HL-60 (cell line): ENCODE measurements around the gene SLC39A3.
"Not testable (repeated sequence)": the region's sequence is repeated elsewhere in the genome, so short reads cannot be mapped to it uniquely, and the experiment has no call there.

ENCODE experiments used
- DNase-seq, 2 experiments: peaks; one replicate each; pipeline ENCODE4 v3.0.0-alpha.2; 2010 to 2020; ENCODE audit warnings: low read depth in 1 of 2, low spot score in 1 of 2
- H3K27ac ChIP-seq: fragments of 250-450 bp; sonication (Bioruptor Pico); replicated peaks from 2 replicates; pipeline ENCODE4 v1.5.1; 2020; ENCODE audit warnings: mild to moderate bottlenecking, moderate library complexity
- H3K27me3 ChIP-seq: fragments of 250-450 bp; sonication (Bioruptor Pico); 2 replicates; pipeline ENCODE4 v1.5.1; 2021; ENCODE audit warnings: mild to moderate bottlenecking, moderate library complexity; ENCODE audit not compliant: insufficient read depth, poor library complexity, severe bottlenecking
- H3K4me3 ChIP-seq: replicated peaks from 2 replicates; pipeline ENCODE4 v1.5.1; 2011; ENCODE audit warnings: mild to moderate bottlenecking, control low read depth, low read length; ENCODE audit not compliant: insufficient read depth
- GABPA ChIP-seq: IDR thresholded peaks from 2 replicates; pipeline ENCODE4 v1.6.1; 2012; ENCODE audit warnings: low read depth
- POLR2AphosphoS5 ChIP-seq: IDR thresholded peaks from 2 replicates; pipeline ENCODE4 v1.6.1; 2012; ENCODE audit warnings: low read depth
- SPI1 ChIP-seq: IDR thresholded peaks from 2 replicates; pipeline ENCODE4 v1.6.1; 2012; ENCODE audit warnings: low read depth, mild to moderate bottlenecking, borderline replicate concordance
- TF ChIP-seq, protein P1 (sequence below): IDR thresholded peaks from 2 replicates; pipeline ENCODE4 v1.6.1; 2012; ENCODE audit warnings: low read depth; ENCODE audit not compliant: insufficient replicate concordance
- TF ChIP-seq, protein P2 (sequence below): IDR thresholded peaks from one replicate; pipeline ENCODE4 v1.5.1; 2011; ENCODE audit warnings: low read length, control low read depth, inconsistent platforms; ENCODE audit not compliant: insufficient read depth

Gene SLC39A3

DNA sequence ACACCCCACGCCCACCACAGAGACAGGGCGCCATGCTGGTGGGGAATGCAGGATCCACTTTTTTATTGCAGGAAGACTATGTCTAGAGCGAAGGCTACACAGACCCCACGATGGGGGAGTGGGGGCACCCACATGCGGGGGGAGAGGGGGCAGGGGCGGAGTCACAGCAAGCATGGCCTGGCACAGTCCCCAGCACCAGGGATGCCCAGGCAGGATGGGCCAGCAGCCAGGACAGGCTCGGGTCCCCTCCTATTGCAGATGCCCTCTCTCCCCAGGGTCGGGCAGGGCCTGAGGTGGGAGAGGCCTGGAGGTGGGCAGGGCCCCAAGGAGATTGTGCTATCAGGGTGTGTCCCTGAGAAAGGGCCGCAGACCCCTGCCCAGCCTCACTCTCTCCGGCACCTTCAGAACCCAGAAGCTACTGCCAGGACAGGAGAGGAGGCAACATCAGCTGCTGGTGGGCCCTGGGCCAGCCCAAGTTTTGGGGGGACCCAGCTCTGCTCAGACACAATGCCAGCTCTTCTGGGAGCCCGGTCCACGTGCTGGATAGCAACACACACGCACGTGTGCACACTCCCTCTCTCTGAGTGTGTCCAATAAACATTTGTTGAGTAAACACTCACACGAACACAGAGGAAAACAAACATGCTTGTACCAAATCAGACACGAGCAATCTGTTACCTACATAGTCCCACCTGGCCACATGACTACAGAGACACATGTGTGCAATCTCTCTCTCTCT lies 25.1 kb downstream of the SLC39A3 start:
- H3K27ac ChIP-seq, result no peak overlapping the region
- H3K4me3 ChIP-seq, result no peak overlapping the region
- H3K27me3 ChIP-seq, result peaks cover 2% of the 10 kb centered on the region
- TF ChIP-seq GABPA (no peak), POLR2AphosphoS5 (no peak), SPI1 (no peak)
- TF ChIP-seq, protein P1, sequence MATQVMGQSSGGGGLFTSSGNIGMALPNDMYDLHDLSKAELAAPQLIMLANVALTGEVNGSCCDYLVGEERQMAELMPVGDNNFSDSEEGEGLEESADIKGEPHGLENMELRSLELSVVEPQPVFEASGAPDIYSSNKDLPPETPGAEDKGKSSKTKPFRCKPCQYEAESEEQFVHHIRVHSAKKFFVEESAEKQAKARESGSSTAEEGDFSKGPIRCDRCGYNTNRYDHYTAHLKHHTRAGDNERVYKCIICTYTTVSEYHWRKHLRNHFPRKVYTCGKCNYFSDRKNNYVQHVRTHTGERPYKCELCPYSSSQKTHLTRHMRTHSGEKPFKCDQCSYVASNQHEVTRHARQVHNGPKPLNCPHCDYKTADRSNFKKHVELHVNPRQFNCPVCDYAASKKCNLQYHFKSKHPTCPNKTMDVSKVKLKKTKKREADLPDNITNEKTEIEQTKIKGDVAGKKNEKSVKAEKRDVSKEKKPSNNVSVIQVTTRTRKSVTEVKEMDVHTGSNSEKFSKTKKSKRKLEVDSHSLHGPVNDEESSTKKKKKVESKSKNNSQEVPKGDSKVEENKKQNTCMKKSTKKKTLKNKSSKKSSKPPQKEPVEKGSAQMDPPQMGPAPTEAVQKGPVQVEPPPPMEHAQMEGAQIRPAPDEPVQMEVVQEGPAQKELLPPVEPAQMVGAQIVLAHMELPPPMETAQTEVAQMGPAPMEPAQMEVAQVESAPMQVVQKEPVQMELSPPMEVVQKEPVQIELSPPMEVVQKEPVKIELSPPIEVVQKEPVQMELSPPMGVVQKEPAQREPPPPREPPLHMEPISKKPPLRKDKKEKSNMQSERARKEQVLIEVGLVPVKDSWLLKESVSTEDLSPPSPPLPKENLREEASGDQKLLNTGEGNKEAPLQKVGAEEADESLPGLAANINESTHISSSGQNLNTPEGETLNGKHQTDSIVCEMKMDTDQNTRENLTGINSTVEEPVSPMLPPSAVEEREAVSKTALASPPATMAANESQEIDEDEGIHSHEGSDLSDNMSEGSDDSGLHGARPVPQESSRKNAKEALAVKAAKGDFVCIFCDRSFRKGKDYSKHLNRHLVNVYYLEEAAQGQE, result no peak
- TF ChIP-seq, protein P2, sequence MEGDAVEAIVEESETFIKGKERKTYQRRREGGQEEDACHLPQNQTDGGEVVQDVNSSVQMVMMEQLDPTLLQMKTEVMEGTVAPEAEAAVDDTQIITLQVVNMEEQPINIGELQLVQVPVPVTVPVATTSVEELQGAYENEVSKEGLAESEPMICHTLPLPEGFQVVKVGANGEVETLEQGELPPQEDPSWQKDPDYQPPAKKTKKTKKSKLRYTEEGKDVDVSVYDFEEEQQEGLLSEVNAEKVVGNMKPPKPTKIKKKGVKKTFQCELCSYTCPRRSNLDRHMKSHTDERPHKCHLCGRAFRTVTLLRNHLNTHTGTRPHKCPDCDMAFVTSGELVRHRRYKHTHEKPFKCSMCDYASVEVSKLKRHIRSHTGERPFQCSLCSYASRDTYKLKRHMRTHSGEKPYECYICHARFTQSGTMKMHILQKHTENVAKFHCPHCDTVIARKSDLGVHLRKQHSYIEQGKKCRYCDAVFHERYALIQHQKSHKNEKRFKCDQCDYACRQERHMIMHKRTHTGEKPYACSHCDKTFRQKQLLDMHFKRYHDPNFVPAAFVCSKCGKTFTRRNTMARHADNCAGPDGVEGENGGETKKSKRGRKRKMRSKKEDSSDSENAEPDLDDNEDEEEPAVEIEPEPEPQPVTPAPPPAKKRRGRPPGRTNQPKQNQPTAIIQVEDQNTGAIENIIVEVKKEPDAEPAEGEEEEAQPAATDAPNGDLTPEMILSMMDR, result no peak
- DNase-seq, result no peak

DNA sequence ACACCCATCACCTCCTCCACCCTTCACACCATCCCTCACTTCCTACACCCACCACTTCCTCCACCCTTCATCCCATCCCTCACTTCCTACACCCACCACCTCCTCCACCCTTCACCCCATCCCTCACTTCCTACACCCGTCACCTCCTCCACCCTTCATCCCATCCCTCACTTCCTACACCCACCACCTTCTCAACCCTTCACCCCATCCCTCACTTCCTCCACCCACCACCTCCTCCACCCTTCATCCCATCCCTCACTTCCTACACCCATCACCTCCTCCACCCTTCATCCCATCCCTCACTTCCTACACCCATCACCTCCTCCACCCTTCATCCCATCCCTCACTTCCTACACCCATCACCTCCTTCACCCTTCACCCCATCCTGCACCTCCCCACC lies 25.7 kb downstream of the SLC39A3 start:
- H3K27me3 ChIP-seq, H3K27ac ChIP-seq, DNase-seq, H3K4me3 ChIP-seq: not testable (repeated sequence)

DNA sequence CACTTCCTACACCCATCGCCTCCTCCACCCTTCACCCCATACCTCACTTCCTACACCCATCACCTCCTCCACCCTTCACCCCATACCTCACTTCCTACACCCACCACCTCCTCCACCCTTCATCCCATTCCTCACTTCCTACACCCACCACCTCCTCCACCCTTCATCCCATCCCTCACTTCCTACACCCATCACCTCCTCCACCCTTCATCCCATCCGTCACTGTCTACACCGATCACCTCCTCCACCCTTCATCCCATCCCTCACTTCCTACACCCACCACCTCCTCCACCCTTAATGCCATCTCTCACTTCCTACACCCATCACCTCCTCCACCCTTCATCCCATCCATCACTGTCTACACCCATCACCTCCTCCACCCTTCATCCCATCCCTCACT lies 26.6 kb downstream of the SLC39A3 start:
- not testable (repeated sequence) for DNase-seq, H3K27me3 ChIP-seq, H3K4me3 ChIP-seq, H3K27ac ChIP-seq

DNA sequence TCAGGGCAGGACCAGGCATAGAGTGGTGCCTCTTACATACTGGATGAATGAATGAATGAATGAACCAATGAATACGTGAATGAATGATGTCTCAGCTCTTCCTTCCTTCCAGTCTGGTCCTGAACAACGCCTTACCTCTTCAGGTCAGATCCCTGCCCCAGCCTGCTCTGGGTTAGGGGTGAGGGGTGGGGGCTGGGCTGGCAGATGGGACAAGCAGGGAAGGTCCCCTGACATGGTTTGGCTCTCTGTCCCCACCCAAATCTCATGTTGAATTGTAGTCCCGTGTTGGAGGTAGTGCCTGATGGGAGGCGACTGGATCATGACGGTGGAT lies 28.0 kb downstream of the SLC39A3 start:
- TF ChIP-seq SPI1 (no peak), POLR2AphosphoS5 (no peak), GABPA (no peak)
- TF ChIP-seq, protein P1, result no peak
- TF ChIP-seq, protein P2, result no peak
- no peak for DNase-seq
- Histone ChIP-seq H3K4me3 (no peak overlapping the region), H3K27me3 (no peaks in the 10 kb centered on the region), H3K27ac (no peak overlapping the region)

DNA sequence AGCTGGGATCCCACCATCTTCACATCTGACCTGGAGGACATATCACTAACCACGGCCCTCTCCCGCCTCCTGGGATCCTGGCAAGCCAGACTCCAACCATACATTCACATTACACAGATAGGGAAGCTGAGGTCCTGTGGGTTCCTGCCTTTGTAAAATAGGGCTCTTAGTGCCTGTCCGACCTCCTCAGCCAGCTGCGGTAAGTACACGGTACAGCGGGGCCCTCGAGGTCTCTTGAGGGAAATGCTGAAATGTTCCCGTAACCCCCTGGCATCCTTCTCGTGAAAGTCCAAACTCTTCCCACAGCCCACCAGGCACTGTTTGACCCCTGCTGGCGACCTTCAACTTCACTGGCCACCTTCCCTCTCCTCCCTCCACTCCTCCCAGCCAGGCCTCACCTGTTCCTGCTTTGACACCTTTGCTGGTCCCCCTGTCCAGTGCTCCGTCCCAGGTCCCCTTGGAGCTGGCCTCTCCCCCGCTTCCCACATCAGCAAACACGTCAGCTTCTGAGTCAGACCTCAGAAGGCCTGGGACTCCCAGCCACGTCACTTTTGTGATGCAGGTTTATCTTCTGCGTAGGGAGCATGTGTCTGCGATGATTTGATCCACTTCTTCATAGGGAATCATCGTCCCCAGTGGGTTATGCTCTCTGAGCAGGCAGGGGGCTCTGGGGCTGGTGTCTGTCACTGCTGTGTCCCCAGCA lies 28.5 kb downstream of the SLC39A3 start:
- H3K27me3 ChIP-seq, result no peaks in the 10 kb centered on the region
- DNase-seq, result peak; percentile 54 to 78
- H3K27ac ChIP-seq, result peak overlapping the region; percentile 64
- TF ChIP-seq SPI1 (peak; percentile 47; the same call in 1 of the 2 replicates), GABPA (no peak), POLR2AphosphoS5 (no peak)
- TF ChIP-seq, protein P1, result no peak
- TF ChIP-seq, protein P2, result no peak
- no peak overlapping the region for H3K4me3 ChIP-seq
